ENCODE results near the gene CD34.
A peak's percentile ranks its signal among the peaks of the same experiment; 100 is the strongest.

The CD34 gene

DNA sequence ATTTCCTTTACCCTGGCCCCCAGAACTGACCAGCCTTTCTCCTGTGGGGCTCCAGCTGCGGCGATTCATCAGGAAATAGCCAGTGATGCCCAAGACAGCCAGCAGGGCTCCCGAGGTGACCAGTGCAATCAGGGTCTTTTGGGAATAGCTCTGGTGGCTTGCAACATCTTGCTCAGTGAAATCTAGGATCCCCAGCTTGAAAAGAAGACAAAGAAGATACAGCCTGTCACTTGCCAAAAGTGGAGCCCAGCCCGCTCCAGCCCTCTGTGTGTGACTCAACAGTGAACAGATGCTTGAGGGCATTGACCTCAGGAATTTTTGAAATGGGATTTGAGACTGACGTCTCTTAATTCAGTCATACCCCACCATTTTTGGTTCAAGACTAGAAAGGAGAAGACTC lies 22.3 kb downstream of the CD34 start:
- no peak overlapping the region for H3K4me3 ChIP-seq (ENCODE audit: severe bottlenecking)
- no peaks in the 10 kb centered on the region for H3K27me3 ChIP-seq (ENCODE audit: insufficient read depth, poor library complexity, severe bottlenecking)
- H3K27ac ChIP-seq (ENCODE audit: poor library complexity, severe bottlenecking), result no peak overlapping the region
- no peaks in the 10 kb centered on the region for H3K36me3 ChIP-seq (ENCODE audit: low read depth)
- H3K4me1 ChIP-seq (ENCODE audit: insufficient read depth, poor library complexity, severe bottlenecking), result peaks cover 7% of the 10 kb centered on the region
- ATAC-seq (ENCODE audit: low read depth) (no peak), DNase-seq (ENCODE audit: low spot score) (no peak)
- no peaks in the 10 kb centered on the region for H3K9me3 ChIP-seq (ENCODE audit: severe bottlenecking)
- TF ChIP-seq, protein P1, sequence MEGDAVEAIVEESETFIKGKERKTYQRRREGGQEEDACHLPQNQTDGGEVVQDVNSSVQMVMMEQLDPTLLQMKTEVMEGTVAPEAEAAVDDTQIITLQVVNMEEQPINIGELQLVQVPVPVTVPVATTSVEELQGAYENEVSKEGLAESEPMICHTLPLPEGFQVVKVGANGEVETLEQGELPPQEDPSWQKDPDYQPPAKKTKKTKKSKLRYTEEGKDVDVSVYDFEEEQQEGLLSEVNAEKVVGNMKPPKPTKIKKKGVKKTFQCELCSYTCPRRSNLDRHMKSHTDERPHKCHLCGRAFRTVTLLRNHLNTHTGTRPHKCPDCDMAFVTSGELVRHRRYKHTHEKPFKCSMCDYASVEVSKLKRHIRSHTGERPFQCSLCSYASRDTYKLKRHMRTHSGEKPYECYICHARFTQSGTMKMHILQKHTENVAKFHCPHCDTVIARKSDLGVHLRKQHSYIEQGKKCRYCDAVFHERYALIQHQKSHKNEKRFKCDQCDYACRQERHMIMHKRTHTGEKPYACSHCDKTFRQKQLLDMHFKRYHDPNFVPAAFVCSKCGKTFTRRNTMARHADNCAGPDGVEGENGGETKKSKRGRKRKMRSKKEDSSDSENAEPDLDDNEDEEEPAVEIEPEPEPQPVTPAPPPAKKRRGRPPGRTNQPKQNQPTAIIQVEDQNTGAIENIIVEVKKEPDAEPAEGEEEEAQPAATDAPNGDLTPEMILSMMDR (IDR thresholded peaks at IDR 0.05; ENCODE audit: poor library complexity, severe bottlenecking), result no peak

DNA sequence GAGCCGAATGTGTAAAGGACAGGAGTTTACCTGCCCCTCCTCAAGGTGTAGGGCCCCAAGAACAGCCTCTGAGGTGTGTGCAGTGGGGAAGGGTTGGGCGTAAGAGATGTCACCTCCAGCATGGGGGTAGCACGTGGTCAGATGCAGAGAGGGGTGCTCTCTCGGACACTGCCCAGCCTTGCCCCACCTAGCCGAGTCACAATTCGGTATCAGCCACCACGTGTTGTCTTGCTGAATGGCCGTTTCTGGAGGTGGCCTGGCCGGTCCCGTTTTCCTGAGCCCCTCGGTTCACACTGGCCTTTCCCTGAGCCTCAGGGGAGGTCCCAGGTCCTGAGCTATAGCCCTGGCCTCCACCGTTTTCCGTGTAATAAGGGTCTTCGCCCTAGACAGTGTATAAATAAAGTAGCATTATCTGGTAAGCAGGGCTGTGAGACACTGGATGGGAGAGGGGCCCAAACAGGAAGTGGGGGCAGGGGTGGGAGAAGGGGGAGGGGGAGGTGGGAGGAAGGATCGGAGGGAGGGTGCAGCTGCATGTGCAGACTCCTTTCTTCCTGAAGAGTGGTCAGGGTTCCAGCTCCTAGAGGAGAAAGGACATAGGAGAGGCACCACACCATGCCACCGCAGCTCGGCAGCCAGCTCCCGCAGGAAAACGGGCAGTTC lies 23.3 kb downstream of the CD34 start:
- Histone ChIP-seq H3K4me1 (ENCODE audit: insufficient read depth, poor library complexity, severe bottlenecking) (peaks cover 7% of the 10 kb centered on the region), H3K36me3 (ENCODE audit: low read depth) (no peaks in the 10 kb centered on the region), H3K4me3 (ENCODE audit: severe bottlenecking) (no peak overlapping the region), H3K27me3 (ENCODE audit: insufficient read depth, poor library complexity, severe bottlenecking) (no peaks in the 10 kb centered on the region), H3K9me3 (ENCODE audit: severe bottlenecking) (no peaks in the 10 kb centered on the region), H3K27ac (ENCODE audit: poor library complexity, severe bottlenecking) (no peak overlapping the region)
- TF ChIP-seq, protein P1 (IDR thresholded peaks at IDR 0.05; ENCODE audit: poor library complexity, severe bottlenecking), result no peak
- ATAC-seq (ENCODE audit: low read depth) (no peak), DNase-seq (ENCODE audit: low spot score) (no peak)

DNA sequence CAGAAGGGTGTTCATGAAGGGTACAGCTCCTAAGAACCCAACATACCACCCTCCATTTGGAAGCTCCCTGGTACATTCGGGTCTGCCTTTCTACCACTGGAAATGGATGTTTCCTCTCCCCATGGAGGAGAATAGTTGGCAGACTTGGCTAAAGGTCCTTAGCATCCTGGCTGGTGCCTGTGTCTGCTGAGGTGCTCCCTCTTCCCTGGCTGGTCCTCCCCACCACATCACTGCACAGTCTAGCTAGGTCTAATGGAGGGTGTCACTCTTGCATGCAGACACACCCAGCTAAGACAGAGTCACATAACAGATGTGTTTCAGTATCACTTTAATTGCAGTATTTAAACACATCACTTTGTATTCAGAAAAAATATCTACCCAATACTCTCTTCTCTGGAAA lies 24.7 kb downstream of the CD34 start:
- no peak for DNase-seq (ENCODE audit: low spot score)
- TF ChIP-seq, protein P1 (IDR thresholded peaks at IDR 0.05; ENCODE audit: poor library complexity, severe bottlenecking), result no peak
- Histone ChIP-seq H3K27ac (ENCODE audit: poor library complexity, severe bottlenecking) (no peak overlapping the region), H3K4me3 (ENCODE audit: severe bottlenecking) (no peak overlapping the region), H3K4me1 (ENCODE audit: insufficient read depth, poor library complexity, severe bottlenecking) (peaks cover 7% of the 10 kb centered on the region), H3K27me3 (ENCODE audit: insufficient read depth, poor library complexity, severe bottlenecking) (no peaks in the 10 kb centered on the region), H3K9me3 (ENCODE audit: severe bottlenecking) (no peaks in the 10 kb centered on the region), H3K36me3 (ENCODE audit: low read depth) (no peaks in the 10 kb centered on the region)
- no peak for ATAC-seq (ENCODE audit: low read depth)

- DNase-seq (ENCODE audit: low spot score), result peak; percentile 58
- H3K4me1 ChIP-seq (ENCODE audit: insufficient read depth, poor library complexity, severe bottlenecking), result peaks cover 5% of the 10 kb centered on the region
- no peaks in the 10 kb centered on the region for H3K9me3 ChIP-seq (ENCODE audit: severe bottlenecking)
- H3K4me3 ChIP-seq (ENCODE audit: severe bottlenecking), result no peak overlapping the region
- H3K27me3 ChIP-seq (ENCODE audit: insufficient read depth, poor library complexity, severe bottlenecking), result no peaks in the 10 kb centered on the region
- ATAC-seq (ENCODE audit: low read depth), result peak; percentile 82
- no peaks in the 10 kb centered on the region for H3K36me3 ChIP-seq (ENCODE audit: low read depth)
- TF ChIP-seq, protein P1 (IDR thresholded peaks at IDR 0.05; ENCODE audit: poor library complexity, severe bottlenecking), result peak; percentile 74
- no peak overlapping the region for H3K27ac ChIP-seq (ENCODE audit: poor library complexity, severe bottlenecking)
These were observed 25.5 kb downstream of the CD34 start for GRCh38 chr1:207885129-207886032.
